Posterior cingulate gyrus (tissue), 11 donors: ENCODE measurements around the gene SYT1.
A peak's percentile ranks its signal among the peaks of the same experiment; 100 is the strongest.
"Not testable (repeated sequence)": the region's sequence is repeated elsewhere in the genome, so short reads cannot be mapped to it uniquely, and the experiment has no call there.

Experiments used
- DNase-seq, 10 donors: peaks; one replicate each; pipeline versions ENCODE4 v3.0.0 to v3.0.0-alpha.2; 2020 to 2021; ENCODE audit warnings: mixed read lengths in 3 of 10
- intact Hi-C: fragments of 100-400 bp; cut with DNase I; formaldehyde crosslinking; loops from one replicate; pipeline ENCODE4 v1.15.1; 2023

SYT1 gene

GRCh38 chr12:78864403-78864869 is at the start of gene SYT1:
TSS of gene SYT1 (plus strand) at chr12:78864774.
- intact Hi-C loops, result loop anchor here (10.0 kb wide), 1 partner anchor 670 kb away; no protein-coding TSS in a partner anchor
- peak; percentile 48 to 98 (median 87) for DNase-seq

GRCh38 chr12:78818487-78818886 is 46.1 kb upstream of the SYT1 start:
- no peak for DNase-seq
- intact Hi-C loops, result no loop called here

GRCh38 chr12:78820946-78821345 is 43.6 kb upstream of the SYT1 start:
- intact Hi-C loops, result no loop called here

GRCh38 chr12:78824918-78825317 is 39.7 kb upstream of the SYT1 start:
- DNase-seq, result no peak
- intact Hi-C loops, result no loop called here

More at GRCh38 chr12:78820946-78821345, 43.6 kb upstream of the SYT1 start:
- DNase-seq, result no peak

- DNase-seq, result no peak
- intact Hi-C loops, result no loop called here
Observed at GRCh38 chr12:78829690-78830089, 34.9 kb upstream of the SYT1 start.

- DNase-seq, result no peak
- intact Hi-C loops, result no loop called here
Observed at GRCh38 chr12:78835493-78835892, 29.1 kb upstream of the SYT1 start.

GRCh38 chr12:78840518-78841019 is 24.0 kb upstream of the SYT1 start:
- DNase-seq, intact Hi-C loops: not testable (repeated sequence)

GRCh38 chr12:78853231-78853630 is 11.3 kb upstream of the SYT1 start:
- no peak for DNase-seq
- intact Hi-C loops, result no loop called here

- intact Hi-C loops, result loop anchor here (10.0 kb wide), 1 partner anchor 669 kb away; no protein-coding TSS in a partner anchor
- DNase-seq, result peak in 9 of 10 donors; percentile 43 to 95 (median 65)
Observed at GRCh38 chr12:78863482-78864402, 832 bp upstream of the SYT1 start.

- DNase-seq, result peak in 5 of 10 donors; percentile 10 to 46 (median 14)
- intact Hi-C loops, result loop anchor here (10.0 kb wide), 1 partner anchor 670 kb away; no protein-coding TSS in a partner anchor
Observed at GRCh38 chr12:78864870-78865463, 393 bp downstream of the SYT1 start.

- intact Hi-C loops, result loop anchor here (10.0 kb wide), 1 partner anchor 671 kb away; no protein-coding TSS in a partner anchor
- no peak for DNase-seq
Observed at GRCh38 chr12:78865516-78865915, 942 bp downstream of the SYT1 start.

- no peak for DNase-seq
- intact Hi-C loops, result loop anchor here (10.0 kb wide), 1 partner anchor 672 kb away; no protein-coding TSS in a partner anchor
Observed at GRCh38 chr12:78866518-78866917, 1.9 kb downstream of the SYT1 start.

- DNase-seq, result peak in 2 of 10 donors; percentile 27 to 55
- intact Hi-C loops, result no loop called here
Observed at GRCh38 chr12:78870539-78870938, 6.0 kb downstream of the SYT1 start.

- intact Hi-C loops, result no loop called here
- DNase-seq, result no peak
Observed at GRCh38 chr12:78871566-78871965, 7.0 kb downstream of the SYT1 start.

- intact Hi-C loops, result no loop called here
- DNase-seq, result no peak
Observed at GRCh38 chr12:78878459-78878858, 13.9 kb downstream of the SYT1 start.

GRCh38 chr12:78878866-78879265 is 14.3 kb downstream of the SYT1 start:
- intact Hi-C loops, result no loop called here
- no peak for DNase-seq

GRCh38 chr12:78880078-78880477 is 15.5 kb downstream of the SYT1 start:
- intact Hi-C loops, result no loop called here

GRCh38 chr12:78881685-78882084 is 17.1 kb downstream of the SYT1 start:
- intact Hi-C loops, result no loop called here
- DNase-seq, result no peak

More at GRCh38 chr12:78880078-78880477, 15.5 kb downstream of the SYT1 start:
- DNase-seq, result no peak

- no peak for DNase-seq
- intact Hi-C loops, result no loop called here
Observed at GRCh38 chr12:78885466-78885865, 20.9 kb downstream of the SYT1 start.

GRCh38 chr12:78886719-78887407 is 22.3 kb downstream of the SYT1 start:
- intact Hi-C loops, result no loop called here
- no peak for DNase-seq
